ENCODE results near the gene GPER1. TPM values are rescaled to one million over a fixed set of nuclear protein-coding genes. Genes with fewer than 3 reads are reported as not detected.
A peak's percentile ranks its signal among the peaks of the same experiment; 100 is the strongest.

The GPER1 gene
- total RNA-seq, 4 donors from 2014 or later, result 12.5 to 29.2 (median 21.2) TPM

DNA sequence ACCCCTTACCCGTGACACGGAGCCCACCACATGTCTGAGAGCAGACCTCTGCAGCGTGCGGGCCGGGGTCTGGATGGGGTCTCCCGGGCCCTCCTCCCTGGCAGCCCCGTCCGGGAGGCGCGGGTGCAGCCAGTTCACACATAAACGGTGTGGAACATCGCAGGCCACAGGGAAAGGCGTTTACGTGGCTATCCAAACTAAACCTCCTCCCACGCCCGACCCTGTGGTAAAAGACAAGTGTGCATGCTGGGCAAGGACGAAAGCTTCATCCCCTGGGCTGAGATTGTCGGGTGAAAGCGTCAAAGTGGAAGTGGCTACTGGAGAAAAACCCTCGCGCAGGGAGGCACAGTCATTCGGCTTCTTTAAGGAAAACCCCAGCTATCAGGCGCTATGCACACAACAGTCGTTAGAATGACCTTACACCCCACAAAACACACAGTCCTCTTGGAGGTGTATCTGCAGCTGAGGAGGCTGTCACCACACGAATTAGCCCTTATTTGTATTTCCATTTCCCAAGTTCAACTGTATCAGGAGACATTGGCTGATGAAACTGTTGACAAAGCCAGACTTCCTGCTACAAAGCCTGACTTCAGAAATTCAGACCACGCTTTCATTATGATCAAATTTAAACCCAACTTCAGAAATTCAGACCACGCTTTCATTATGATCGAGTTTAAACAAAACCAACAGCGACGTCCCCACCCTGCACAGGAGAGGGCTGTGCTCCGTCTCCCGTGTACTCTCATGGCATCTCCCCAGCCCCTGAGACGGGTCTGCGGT, 15.3 kb downstream of the GPER1 start:
- H3K4me1 ChIP-seq, result peaks cover 25 to 41% of the 10 kb centered on the region in 2 donors
- 87 to 90% methylated on average over 28 to 34 of the region's 34 CpGs for WGBS, 2 donors
- intact Hi-C loops (cut with DNase I), result no loop called here

DNA sequence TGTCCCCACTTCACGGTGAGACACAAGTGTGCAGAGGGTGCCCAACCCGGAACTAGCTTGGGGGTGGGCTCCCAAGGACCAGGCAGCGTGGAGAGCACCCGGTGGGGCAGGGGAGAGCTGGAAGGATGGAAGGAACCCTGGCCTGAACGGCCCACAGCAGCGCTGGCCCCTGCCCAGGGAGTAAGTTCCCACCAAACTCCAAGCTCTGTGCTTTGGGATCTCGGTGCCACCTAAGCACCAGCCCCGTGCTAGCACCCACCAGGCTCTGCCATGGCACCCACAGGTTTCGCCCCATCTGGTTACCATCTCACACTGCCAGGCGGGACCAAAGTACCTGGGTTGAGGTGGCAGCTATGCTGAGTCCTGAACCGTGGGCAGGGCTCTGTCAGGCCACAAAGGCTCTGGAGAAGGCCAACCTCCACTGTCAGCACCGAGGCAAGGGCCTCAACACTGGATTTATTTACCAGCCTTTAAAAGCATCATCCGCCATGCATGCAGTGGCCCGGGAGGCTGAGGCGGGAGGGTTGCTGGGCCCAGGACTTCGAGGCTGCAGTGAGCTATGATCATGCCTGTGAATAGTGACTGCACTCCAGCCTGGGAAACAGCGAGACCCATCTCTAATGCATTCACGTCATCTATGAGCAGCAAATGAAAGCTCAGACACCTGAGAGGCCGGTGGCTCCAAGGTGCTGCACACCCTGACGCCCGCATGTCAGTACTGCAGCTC, 16.0 kb downstream of the GPER1 start:
- intact Hi-C loops (cut with DNase I), result no loop called here
- DNase-seq, result no peak
- Histone ChIP-seq H3K9me3 (no peaks in the 10 kb centered on the region), H3K27ac (no peak overlapping the region), H3K4me3 (replicated peaks in 1 of 3) (no peak overlapping the region), H3K27me3 (no peaks in the 10 kb centered on the region), H3K36me3 (no peaks in the 10 kb centered on the region), H3K4me1 (peaks cover 29 to 46% of the 10 kb centered on the region in 2 donors)
- no peak for TF ChIP-seq POLR2A (IDR thresholded peaks at IDR 0.05)
- TF ChIP-seq, protein P1, sequence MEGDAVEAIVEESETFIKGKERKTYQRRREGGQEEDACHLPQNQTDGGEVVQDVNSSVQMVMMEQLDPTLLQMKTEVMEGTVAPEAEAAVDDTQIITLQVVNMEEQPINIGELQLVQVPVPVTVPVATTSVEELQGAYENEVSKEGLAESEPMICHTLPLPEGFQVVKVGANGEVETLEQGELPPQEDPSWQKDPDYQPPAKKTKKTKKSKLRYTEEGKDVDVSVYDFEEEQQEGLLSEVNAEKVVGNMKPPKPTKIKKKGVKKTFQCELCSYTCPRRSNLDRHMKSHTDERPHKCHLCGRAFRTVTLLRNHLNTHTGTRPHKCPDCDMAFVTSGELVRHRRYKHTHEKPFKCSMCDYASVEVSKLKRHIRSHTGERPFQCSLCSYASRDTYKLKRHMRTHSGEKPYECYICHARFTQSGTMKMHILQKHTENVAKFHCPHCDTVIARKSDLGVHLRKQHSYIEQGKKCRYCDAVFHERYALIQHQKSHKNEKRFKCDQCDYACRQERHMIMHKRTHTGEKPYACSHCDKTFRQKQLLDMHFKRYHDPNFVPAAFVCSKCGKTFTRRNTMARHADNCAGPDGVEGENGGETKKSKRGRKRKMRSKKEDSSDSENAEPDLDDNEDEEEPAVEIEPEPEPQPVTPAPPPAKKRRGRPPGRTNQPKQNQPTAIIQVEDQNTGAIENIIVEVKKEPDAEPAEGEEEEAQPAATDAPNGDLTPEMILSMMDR (IDR thresholded peaks at IDR 0.05), result no peak
- WGBS, 2 donors, result 89 to 91% methylated on average over 9 to 17 of the region's 21 CpGs

More for the DNA sequence above, 15.3 kb downstream of the GPER1 start:
- DNase-seq, result no peak
- H3K27ac ChIP-seq, result no peak overlapping the region
- H3K4me3 ChIP-seq (replicated peaks in 1 of 3), result no peak overlapping the region
- no peaks in the 10 kb centered on the region for H3K36me3 ChIP-seq
- H3K27me3 ChIP-seq, result no peaks in the 10 kb centered on the region
- no peaks in the 10 kb centered on the region for H3K9me3 ChIP-seq
- TF ChIP-seq, protein P1 (IDR thresholded peaks at IDR 0.05), result no peak
- no peak for TF ChIP-seq POLR2A (IDR thresholded peaks at IDR 0.05)

DNA sequence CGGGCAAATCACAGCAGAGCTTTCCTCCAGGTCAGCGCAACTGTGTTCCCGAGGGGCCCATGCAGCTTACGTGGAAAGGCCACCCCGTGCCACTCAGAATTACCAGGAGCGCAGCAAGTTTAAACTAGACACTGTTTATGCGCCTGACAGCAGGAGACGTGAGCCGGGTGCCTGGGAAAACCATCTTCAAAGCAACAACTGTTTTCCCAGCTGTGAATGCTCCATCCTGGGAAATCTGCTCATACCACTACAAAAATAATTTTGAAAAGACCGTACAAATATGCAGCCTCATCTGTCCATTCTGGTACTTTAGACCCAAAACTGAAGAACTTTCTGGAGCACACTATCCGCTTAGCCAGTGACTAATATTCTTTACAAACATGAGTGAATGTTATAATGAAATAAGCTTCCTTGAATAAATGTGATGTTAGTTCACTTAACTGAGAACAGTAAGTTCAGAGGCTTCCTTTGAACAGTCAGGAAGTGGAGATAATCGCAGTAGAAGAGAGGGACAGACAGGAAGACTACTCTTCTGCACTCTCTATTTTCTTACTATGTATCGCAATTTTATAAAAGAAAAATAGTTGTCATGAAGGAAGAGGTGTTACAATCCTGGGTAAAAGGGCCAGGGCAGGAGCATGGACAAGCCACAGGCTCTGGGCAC, 16.7 kb downstream of the GPER1 start:
- intact Hi-C loops (cut with DNase I), result no loop called here
- Histone ChIP-seq H3K4me1 (peaks cover 29 to 46% of the 10 kb centered on the region in 2 donors), H3K4me3 (replicated peaks in 1 of 3) (no peak overlapping the region), H3K9me3 (no peaks in the 10 kb centered on the region), H3K36me3 (no peaks in the 10 kb centered on the region), H3K27me3 (no peaks in the 10 kb centered on the region), H3K27ac (peak overlapping the region in 1 of 3 donors; percentile 0)
- no peak for TF ChIP-seq POLR2A (IDR thresholded peaks at IDR 0.05)
- TF ChIP-seq, protein P1 (IDR thresholded peaks at IDR 0.05), result no peak
- no peak for DNase-seq
- WGBS, 2 donors, result 89 to 92% methylated on average over 13 of the region's 13 CpGs

GRCh38 chr7:1105189-1105588, 17.3 kb downstream of the GPER1 start:
- no peaks in the 10 kb centered on the region for H3K9me3 ChIP-seq
- intact Hi-C loops (cut with DNase I), result no loop called here
- 49 to 63% methylated on average over 10 to 11 of the region's 11 CpGs for WGBS, 2 donors

More at GRCh38 chr7:1105189-1105588, 17.3 kb downstream of the GPER1 start:
- peaks cover 29 to 46% of the 10 kb centered on the region in 2 donors for H3K4me1 ChIP-seq
- H3K36me3 ChIP-seq, result no peaks in the 10 kb centered on the region
- no peak for TF ChIP-seq POLR2A (IDR thresholded peaks at IDR 0.05)
- TF ChIP-seq, protein P1 (IDR thresholded peaks at IDR 0.05), result no peak
- H3K4me3 ChIP-seq (replicated peaks in 1 of 3), result no peak overlapping the region
- H3K27me3 ChIP-seq, result no peaks in the 10 kb centered on the region
- peak; percentile 54 to 72 for DNase-seq
- H3K27ac ChIP-seq, result peak overlapping the region in 1 of 3 donors; percentile 0
